SK-N-SH treated with all-trans-retinoic acid at 6 μM for 48 hours (cell line): Measurements from ENCODE around the gene B4GALT2.

Source experiments
- ARNTL ChIP-seq: fragments of 450-650 bp; formaldehyde crosslinking; IDR thresholded peaks from 2 replicates; pipeline ENCODE4 v1.5.0; 2020; ENCODE audit warnings: low read depth, mild to moderate bottlenecking, moderate library complexity, borderline replicate concordance
- ZC3H10 ChIP-seq: fragments of 250-450 bp; sonication (Bioruptor Pico); IDR thresholded peaks from 2 replicates; pipeline ENCODE4 v1.5.1; 2021; ENCODE audit warnings: mild to moderate bottlenecking, moderate library complexity
- ZNF565 ChIP-seq: fragments of 450-650 bp; formaldehyde crosslinking; conservative IDR thresholded peaks from 2 replicates; pipeline ENCODE4 v1.5.0; 2020; ENCODE audit warnings: low read depth, mild to moderate bottlenecking, moderate library complexity
- TF ChIP-seq, protein P1 (sequence below): fragments of 250-450 bp; sonication (Bioruptor Pico); IDR thresholded peaks from 2 replicates; pipeline ENCODE4 v1.5.1; 2021; ENCODE audit warnings: mild to moderate bottlenecking, moderate library complexity

DNA sequence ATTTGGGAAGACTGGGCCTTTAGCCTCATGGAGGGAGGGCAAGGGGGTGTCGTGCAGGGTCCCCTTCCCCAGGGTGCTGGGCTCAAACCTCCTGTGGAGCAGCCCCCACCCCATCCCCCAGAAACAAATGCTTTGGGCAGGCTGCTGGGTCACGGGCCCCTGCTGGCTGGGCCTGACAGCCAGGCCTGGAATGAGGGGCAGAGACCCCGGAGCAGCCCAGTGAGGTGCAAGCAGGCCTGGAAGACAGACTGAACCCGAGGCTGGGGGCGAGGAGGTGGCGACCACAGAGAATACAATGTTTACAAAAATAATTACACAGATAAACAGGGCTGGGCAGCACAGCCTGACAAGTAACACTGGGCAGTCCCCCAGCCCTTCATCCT is 17.7 kb downstream of the B4GALT2 start:
- TF ChIP-seq ARNTL (no peak), ZC3H10 (CRISPR knock-in tag) (no peak), ZNF565 (CRISPR knock-in tag) (no peak)
- TF ChIP-seq, protein P1, sequence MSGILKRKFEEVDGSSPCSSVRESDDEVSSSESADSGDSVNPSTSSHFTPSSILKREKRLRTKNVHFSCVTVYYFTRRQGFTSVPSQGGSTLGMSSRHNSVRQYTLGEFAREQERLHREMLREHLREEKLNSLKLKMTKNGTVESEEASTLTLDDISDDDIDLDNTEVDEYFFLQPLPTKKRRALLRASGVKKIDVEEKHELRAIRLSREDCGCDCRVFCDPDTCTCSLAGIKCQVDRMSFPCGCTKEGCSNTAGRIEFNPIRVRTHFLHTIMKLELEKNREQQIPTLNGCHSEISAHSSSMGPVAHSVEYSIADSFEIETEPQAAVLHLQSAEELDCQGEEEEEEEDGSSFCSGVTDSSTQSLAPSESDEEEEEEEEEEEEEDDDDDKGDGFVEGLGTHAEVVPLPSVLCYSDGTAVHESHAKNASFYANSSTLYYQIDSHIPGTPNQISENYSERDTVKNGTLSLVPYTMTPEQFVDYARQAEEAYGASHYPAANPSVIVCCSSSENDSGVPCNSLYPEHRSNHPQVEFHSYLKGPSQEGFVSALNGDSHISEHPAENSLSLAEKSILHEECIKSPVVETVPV (CRISPR knock-in tag): no peak
